ENCODE measurements around the gene NPTXR.

The NPTXR gene

DNA sequence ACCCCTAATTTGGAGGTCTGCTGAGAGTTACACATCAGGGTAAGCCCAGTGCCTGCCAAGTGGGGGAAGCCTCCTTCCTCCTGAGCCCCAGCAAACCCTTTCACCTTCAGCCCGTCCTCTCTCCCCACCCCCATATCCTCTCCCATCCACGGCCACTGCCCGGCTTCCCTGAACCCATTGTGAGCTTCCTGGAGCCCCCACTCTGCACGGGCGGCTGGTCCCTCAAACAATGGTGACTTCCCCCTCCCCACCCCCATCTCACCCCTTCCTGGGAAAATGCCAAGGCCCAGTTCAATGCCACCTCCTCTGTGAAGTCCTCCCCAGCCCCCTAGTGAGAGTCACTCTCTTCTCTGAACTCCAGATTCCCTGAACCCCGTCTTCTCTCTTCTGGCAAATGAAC lies 67.7 kb downstream of the NPTXR start:
- ChIA-PET POLR2A (ENCODE audit: low non-redundant PET) (no interaction called here), CTCF (no interaction called here)
- TF ChIP-seq CTCF (conservative IDR thresholded peaks at IDR 0.05; ENCODE audit: low read depth): no peak
- H3K27ac ChIP-seq: peak overlapping the region; percentile 50; the same call in 1 of the 2 replicates
- no peak for DNase-seq (ENCODE audit: low spot score)

- ChIA-PET POLR2A (ENCODE audit: low non-redundant PET) (no interaction called here), CTCF (no interaction called here)
- TF ChIP-seq CTCF (conservative IDR thresholded peaks at IDR 0.05; ENCODE audit: low read depth): no peak
- peak overlapping the region; percentile 50 for H3K27ac ChIP-seq
- no peak for DNase-seq (ENCODE audit: low spot score)
Measured at GRCh38 chr22:38775656-38776055, 68.2 kb downstream of the NPTXR start.

GRCh38 chr22:38774496-38775166 lies 69.2 kb downstream of the NPTXR start:
- TF ChIP-seq CTCF (conservative IDR thresholded peaks at IDR 0.05; ENCODE audit: low read depth): no peak
- DNase-seq (ENCODE audit: low spot score): no peak
- CTCF ChIA-PET: interaction anchor here (0.7 kb wide), 1 partner anchor 725 kb away, joined by 3 read pairs; no protein-coding TSS in a partner anchor
- POLR2A ChIA-PET (ENCODE audit: low non-redundant PET): no interaction called here
- peak overlapping the region; percentile 50 for H3K27ac ChIP-seq

DNA sequence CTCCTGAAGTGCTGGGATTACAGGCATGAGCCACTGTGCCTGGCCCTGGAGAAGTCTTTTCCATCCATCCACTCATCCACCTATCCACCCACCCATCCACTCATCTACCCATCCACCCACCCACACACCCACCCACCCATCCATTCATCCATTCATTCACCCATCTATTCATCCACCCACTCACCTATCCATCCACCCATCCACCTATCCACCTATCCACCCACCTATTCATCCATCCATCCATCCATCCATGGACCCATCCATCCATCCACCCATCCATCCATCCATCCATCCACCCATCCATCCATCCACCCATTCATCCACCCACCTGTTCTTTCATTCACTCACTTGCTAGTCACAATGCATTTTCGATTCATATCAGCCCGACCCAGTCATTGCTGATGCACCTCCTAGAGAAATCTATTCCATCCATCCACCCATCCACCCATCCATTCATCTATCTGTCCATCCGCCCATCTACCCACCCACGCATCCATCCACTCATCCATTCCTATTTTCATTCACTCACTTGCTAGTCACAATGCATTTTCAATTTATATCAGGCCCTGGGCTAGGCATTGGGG lies 70.4 kb downstream of the NPTXR start:
- ChIA-PET POLR2A (ENCODE audit: low non-redundant PET) (no interaction called here), CTCF (no interaction called here)
- no peak overlapping the region for H3K27ac ChIP-seq
- no peak for TF ChIP-seq CTCF (conservative IDR thresholded peaks at IDR 0.05; ENCODE audit: low read depth)
- no peak for DNase-seq (ENCODE audit: low spot score)

DNA sequence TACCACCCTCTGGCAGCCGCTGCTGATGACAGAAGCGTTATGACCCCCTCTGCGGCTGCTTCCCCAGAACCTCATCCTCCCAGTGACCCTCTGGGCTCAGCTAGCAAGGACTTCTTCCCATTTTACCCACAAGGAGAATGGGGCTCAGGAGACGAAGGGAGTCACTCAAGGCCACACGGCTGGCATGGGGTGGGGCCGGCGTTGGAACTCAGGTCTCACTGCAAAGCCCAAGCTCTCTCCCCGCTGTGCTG lies 71.3 kb downstream of the NPTXR start:
- no peak overlapping the region for H3K27ac ChIP-seq
- no peak for DNase-seq (ENCODE audit: low spot score)
- CTCF ChIA-PET: no interaction called here
- no peak for TF ChIP-seq CTCF (conservative IDR thresholded peaks at IDR 0.05; ENCODE audit: low read depth)
- POLR2A ChIA-PET (ENCODE audit: low non-redundant PET): no interaction called here

DNA sequence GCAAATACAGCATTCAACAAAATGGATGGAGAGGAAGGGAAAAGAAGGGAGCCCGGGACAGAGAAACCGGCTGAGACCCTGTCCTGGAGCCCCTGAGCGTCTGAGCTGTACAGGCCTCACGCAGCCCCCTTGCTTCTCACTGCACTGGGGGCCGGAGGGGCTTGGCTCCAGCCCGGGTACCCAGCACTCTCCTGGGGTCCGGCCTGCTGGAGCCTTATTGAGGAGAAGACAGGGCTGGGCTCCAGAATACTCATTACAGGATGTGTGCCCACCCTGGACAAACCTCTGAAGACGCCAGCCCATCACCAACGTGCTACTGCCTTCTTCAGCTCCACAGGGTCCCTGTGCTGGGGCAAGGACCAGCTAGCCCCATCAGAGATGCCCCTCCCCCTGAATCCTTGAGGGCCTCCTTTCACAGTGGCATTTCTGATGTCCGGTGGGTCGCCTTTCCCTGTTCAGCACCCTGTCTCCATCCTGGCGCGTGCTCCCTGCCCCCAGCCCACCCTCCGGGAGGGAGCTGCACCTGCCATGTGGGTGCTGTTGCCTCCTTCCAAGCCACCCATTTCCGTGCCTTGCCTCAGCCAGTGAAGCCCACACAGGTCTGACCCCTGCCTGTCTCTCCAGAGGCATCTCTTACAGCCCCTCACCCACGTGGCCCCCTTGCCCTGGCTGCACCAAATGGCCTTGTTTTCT lies 73.4 kb downstream of the NPTXR start:
- TF ChIP-seq CTCF (conservative IDR thresholded peaks at IDR 0.05; ENCODE audit: low read depth): no peak
- no peak overlapping the region for H3K27ac ChIP-seq
- CTCF ChIA-PET: interaction anchor here (0.6 kb wide), 1 partner anchor 246 kb away, joined by 3 read pairs; no protein-coding TSS in a partner anchor
- POLR2A ChIA-PET (ENCODE audit: low non-redundant PET): no interaction called here
- DNase-seq (ENCODE audit: low spot score): no peak

All from RWPE1 (cell line).